IPS DF 4.7 (cell line): ENCODE data around the gene PSMC3IP.

Experiments
- DNase-seq: peaks from one replicate; pipeline ENCODE4 v3.0.0-alpha.2; 2013; ENCODE audit warnings: low spot score; ENCODE audit errors: extremely low read depth

The PSMC3IP gene

GRCh38 chr17:42585353-42585752 lies 7.8 kb upstream of the PSMC3IP start:
- no peak for DNase-seq

GRCh38 chr17:42584880-42585279 lies 7.4 kb upstream of the PSMC3IP start:
- no peak for DNase-seq

- no peak for DNase-seq
These were observed 4.3 kb upstream of the PSMC3IP start for GRCh38 chr17:42581744-42582270.

- DNase-seq = no peak
These were observed 2.4 kb upstream of the PSMC3IP start for GRCh38 chr17:42579794-42580551.

GRCh38 chr17:42578282-42578869 lies 847 bp upstream of the PSMC3IP start:
- DNase-seq = peak; percentile 62

- DNase-seq = no peak
These were observed 393 bp downstream of the PSMC3IP start for GRCh38 chr17:42577140-42577531.

- DNase-seq = no peak
These were observed 3.1 kb downstream of the PSMC3IP start for GRCh38 chr17:42574463-42574862.

- DNase-seq = no peak
These were observed 4.4 kb downstream of the PSMC3IP start for GRCh38 chr17:42573095-42573494.

GRCh38 chr17:42571435-42572225 lies 5.9 kb downstream of the PSMC3IP start:
- no peak for DNase-seq

- DNase-seq = no peak
These were observed 9.0 kb downstream of the PSMC3IP start for GRCh38 chr17:42568341-42569111.

GRCh38 chr17:42566883-42567573 lies 10.5 kb downstream of the PSMC3IP start, which contains the start of gene MLX:
TSS of gene MLX (plus strand) at chr17:42567100. CDS start at chr17:42567125, 25 bp downstream.
- no peak for DNase-seq

GRCh38 chr17:42566215-42566882 lies 11.2 kb downstream of the PSMC3IP start:
- no peak for DNase-seq

- no peak for DNase-seq
These were observed 11.9 kb downstream of the PSMC3IP start for GRCh38 chr17:42565523-42566214.

- no peak for DNase-seq
These were observed 12.6 kb downstream of the PSMC3IP start for GRCh38 chr17:42564815-42565522.

- DNase-seq = no peak
These were observed 13.6 kb downstream of the PSMC3IP start for GRCh38 chr17:42563950-42564349.

GRCh38 chr17:42563543-42563942 lies 14.0 kb downstream of the PSMC3IP start:
- no peak for DNase-seq

- DNase-seq = no peak
These were observed 14.4 kb downstream of the PSMC3IP start for GRCh38 chr17:42563143-42563509.

- no peak for DNase-seq
These were observed 15.0 kb downstream of the PSMC3IP start for GRCh38 chr17:42562388-42563142.
